ENCODE measurements around the gene IL19.

IL19 gene

GRCh38 chr1:206808615-206809014 lies 38.0 kb downstream of the IL19 start:
- no peak for DNase-seq (ENCODE audit: low read depth)
- TF ChIP-seq CTCF (IDR thresholded peaks at IDR 0.05; ENCODE audit: low read depth, low read length, missing control alignments) = peak; percentile 64
- no peak overlapping the region for H3K4me3 ChIP-seq (ENCODE audit: low read depth, low read length)

GRCh38 chr1:206809504-206810084 lies 39.0 kb downstream of the IL19 start:
- DNase-seq (ENCODE audit: low read depth) = no peak
- no peak overlapping the region for H3K4me3 ChIP-seq (ENCODE audit: low read depth, low read length)
- TF ChIP-seq CTCF (IDR thresholded peaks at IDR 0.05; ENCODE audit: low read depth, low read length, missing control alignments) = peak; percentile 49

- H3K4me3 ChIP-seq (ENCODE audit: low read depth, low read length) = no peak overlapping the region
- no peak for DNase-seq (ENCODE audit: low read depth)
- TF ChIP-seq CTCF (IDR thresholded peaks at IDR 0.05; ENCODE audit: low read depth, low read length, missing control alignments) = no peak
Measured at GRCh38 chr1:206812471-206812870, 41.9 kb downstream of the IL19 start.

- no peak for TF ChIP-seq CTCF (IDR thresholded peaks at IDR 0.05; ENCODE audit: low read depth, low read length, missing control alignments)
- no peak overlapping the region for H3K4me3 ChIP-seq (ENCODE audit: low read depth, low read length)
- DNase-seq (ENCODE audit: low read depth) = no peak
Measured at GRCh38 chr1:206814716-206815341, 44.3 kb downstream of the IL19 start.

GRCh38 chr1:206816390-206817287 lies 46.1 kb downstream of the IL19 start:
- no peak for TF ChIP-seq CTCF (IDR thresholded peaks at IDR 0.05; ENCODE audit: low read depth, low read length, missing control alignments)
- H3K4me3 ChIP-seq (ENCODE audit: low read depth, low read length) = no peak overlapping the region
- peak; percentile 74 for DNase-seq (ENCODE audit: low read depth)

- TF ChIP-seq CTCF (IDR thresholded peaks at IDR 0.05; ENCODE audit: low read depth, low read length, missing control alignments) = no peak
- H3K4me3 ChIP-seq (ENCODE audit: low read depth, low read length) = no peak overlapping the region
- DNase-seq (ENCODE audit: low read depth) = no peak
Measured at GRCh38 chr1:206821493-206821892, 50.9 kb downstream of the IL19 start.
